OCI-LY1 (cell line): ENCODE data around the gene AATK.

Experiments used
- CTCF ChIP-seq: fragments of 200-600 bp; sonication (generic), shearing (Covaris generic); IDR thresholded peaks from 2 replicates; pipeline ENCODE4 v1.5.1; 2017; ENCODE audit warnings: mild to moderate bottlenecking, antibody characterized with exemption, low read length, moderate library complexity, mixed read lengths
- EZH2 ChIP-seq: fragments of 200-600 bp; sonication (generic), shearing (Covaris generic); IDR thresholded peaks from 2 replicates; pipeline ENCODE4 v1.8.0; 2017; ENCODE audit warnings: borderline replicate concordance, mixed run types, mild to moderate bottlenecking, antibody characterized with exemption, low read length, moderate library complexity, mixed read lengths

- TF ChIP-seq CTCF (no peak), EZH2 (no peak)
Measured at GRCh38 chr17:81167194-81167524, 1.1 kb upstream of the AATK start.
